Mesangial cell (primary cell): ENCODE data around the gene HM13. TPM values are rescaled to one million over a fixed set of nuclear protein-coding genes. Genes with fewer than 3 reads are reported as not detected.

Experiments used
- total RNA-seq: library from RNA; depleted of rRNA; stranded (reverse); fragments of >200 nt; gene quantifications from 2 replicates; pipeline ENCODE4 v1.2.3, GENCODE V29; 2015

HM13 gene, protein sequence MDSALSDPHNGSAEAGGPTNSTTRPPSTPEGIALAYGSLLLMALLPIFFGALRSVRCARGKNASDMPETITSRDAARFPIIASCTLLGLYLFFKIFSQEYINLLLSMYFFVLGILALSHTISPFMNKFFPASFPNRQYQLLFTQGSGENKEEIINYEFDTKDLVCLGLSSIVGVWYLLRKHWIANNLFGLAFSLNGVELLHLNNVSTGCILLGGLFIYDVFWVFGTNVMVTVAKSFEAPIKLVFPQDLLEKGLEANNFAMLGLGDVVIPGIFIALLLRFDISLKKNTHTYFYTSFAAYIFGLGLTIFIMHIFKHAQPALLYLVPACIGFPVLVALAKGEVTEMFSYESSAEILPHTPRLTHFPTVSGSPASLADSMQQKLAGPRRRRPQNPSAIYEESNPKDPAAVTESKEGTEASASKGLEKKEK
- 116 and 120 TPM in 2 replicates for total RNA-seq

DNA sequence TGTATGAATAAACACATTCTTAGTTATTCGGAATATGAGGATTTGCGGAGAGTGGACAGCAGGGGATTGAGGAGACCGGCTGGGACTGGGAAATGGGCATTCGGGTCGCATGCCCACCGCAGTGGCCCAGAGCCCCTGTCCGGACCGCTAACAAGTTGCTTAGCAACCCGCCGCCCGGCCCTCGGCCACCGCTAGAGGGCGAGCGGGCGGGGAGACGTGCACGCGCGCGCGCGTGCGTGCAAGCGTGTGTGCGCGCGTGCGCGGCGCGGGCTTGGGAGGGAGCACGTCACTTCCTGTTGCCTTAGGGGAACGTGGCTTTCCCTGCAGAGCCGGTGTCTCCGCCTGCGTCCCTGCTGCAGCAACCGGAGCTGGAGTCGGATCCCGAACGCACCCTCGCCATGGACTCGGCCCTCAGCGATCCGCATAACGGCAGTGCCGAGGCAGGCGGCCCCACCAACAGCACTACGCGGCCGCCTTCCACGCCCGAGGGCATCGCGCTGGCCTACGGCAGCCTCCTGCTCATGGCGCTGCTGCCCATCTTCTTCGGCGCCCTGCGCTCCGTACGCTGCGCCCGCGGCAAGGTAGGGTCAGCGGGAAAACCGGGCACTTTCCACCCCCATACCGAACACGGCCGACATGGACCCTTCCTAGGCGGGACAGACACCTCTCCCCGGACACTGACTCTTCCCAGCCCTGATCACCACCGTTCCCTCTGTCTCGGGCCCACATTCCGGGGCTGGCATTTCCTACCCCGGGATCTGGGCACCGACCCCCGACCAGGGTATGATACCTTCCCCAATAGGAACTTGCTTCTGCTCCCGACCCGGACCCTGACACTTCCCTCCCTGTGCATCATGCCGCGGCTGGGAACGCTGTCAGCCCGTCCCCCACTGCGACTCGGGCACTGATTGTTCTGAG, at the start of gene HM13:
Gene HM13 (plus strand): TSS at position 289 of the 918 bp plus-strand sequence. CDS start 110 bp downstream, at position 399.

DNA sequence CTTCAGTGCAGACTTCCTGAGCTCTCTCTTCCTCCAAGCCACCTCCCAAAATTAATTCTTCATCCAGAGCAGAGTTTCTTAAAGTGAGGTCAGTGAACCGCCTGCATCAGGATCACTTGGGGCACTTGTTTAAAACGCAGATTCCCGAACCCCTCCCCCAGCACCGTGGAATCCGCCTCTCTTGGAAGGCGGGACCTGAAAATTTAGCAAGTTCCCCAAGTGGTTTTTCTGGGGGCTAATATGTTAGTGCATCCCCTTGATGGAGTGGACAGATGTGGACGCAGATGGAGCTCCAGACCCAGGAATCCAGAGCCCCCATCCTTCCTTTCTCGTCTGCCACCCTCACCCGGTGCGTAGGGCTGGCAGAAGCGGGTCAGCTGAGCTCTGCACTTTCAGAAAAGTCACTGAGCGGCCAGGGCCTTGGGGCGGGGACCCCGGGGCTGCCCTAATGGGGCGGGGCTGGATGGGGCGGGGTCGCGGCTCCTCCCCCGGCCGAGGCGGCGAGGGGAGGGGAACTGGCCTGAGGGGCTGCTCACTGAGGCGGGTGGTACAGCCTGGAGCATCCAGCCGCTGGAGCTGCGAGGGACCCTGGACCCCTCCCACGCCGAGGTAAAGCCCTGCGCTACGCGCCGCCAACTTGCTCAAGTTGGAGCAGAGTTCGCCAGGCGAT, 39.3 kb upstream of the HM13 start, which contains the start of the genes DEFB124 and REM1:
Gene DEFB124 (minus strand): TSS at position 370 of the 670 bp plus-strand sequence. CDS start 2,114 bp downstream, outside the sequence.
Gene REM1 (plus strand): TSS at position 531 of the 670 bp plus-strand sequence. CDS start 1,158 bp downstream, outside the sequence.

DNA sequence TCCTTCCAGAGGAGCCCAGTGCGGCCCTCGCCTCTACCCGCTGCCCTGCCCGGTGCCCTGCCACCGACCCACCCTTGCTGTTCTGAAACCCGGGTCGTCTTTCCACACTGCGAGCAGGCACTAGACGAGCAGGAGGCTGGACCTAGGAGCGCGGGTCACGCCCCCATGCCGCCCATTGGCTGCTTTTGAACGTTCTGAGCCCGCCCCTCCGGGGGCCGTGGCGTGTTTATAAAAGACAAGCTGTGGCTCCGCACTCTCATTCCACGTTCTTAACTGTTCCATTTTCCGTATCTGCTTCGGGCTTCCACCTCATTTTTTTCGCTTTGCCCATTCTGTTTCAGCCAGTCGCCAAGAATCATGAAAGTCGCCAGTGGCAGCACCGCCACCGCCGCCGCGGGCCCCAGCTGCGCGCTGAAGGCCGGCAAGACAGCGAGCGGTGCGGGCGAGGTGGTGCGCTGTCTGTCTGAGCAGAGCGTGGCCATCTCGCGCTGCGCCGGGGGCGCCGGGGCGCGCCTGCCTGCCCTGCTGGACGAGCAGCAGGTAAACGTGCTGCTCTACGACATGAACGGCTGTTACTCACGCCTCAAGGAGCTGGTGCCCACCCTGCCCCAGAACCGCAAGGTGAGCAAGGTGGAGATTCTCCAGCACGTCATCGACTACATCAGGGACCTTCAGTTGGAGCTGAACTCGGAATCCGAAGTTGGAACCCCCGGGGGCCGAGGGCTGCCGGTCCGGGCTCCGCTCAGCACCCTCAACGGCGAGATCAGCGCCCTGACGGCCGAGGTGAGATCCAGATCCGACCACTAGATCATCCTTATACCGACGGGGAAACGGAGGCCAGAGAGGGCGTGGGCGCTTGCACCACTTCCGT, 91.0 kb downstream of the HM13 start, which contains the start of gene ID1:
Gene ID1 (plus strand): TSS at position 259 of the 871 bp plus-strand sequence. CDS start 99 bp downstream, at position 358.

Other genes starting within 250 kb of the HM13 start
- gene DEFB116, start 205.9 kb upstream of the HM13 start, total RNA-seq = not detected in 2 replicates
- gene DEFB118, start 145.8 kb upstream of the HM13 start, total RNA-seq = not detected in 2 replicates
- gene DEFB119, start 123.9 kb upstream of the HM13 start, total RNA-seq = not detected in 2 replicates
- not detected in 2 replicates for gene DEFB121, start 108.2 kb upstream of the HM13 start, total RNA-seq
- gene DEFB123, start 73.8 kb upstream of the HM13 start, total RNA-seq = not detected in 2 replicates
- gene DEFB124, start 39.3 kb upstream of the HM13 start, total RNA-seq = not detected in 2 replicates
- not detected in 2 replicates for gene REM1, start 39.2 kb upstream of the HM13 start, total RNA-seq
- gene ID1, start 90.8 kb downstream of the HM13 start, total RNA-seq = 109 and 187 TPM in 2 replicates
- 0.98 TPM in 1 of 2 replicates, not detected in the other for gene COX4I2, start 123.5 kb downstream of the HM13 start, total RNA-seq
- 129 and 235 TPM in 2 replicates for gene BCL2L1, start 208.4 kb downstream of the HM13 start, total RNA-seq
- gene TPX2, start 224.8 kb downstream of the HM13 start, total RNA-seq = 8.1 and 134 TPM in 2 replicates